Subcutaneous abdominal adipose tissue (tissue), 5 donors: ENCODE measurements around the gene C17orf58.
"Not testable (repeated sequence)": the region's sequence is repeated elsewhere in the genome, so short reads cannot be mapped to it uniquely, and the experiment has no call there.

Experiments used
- H3K27ac ChIP-seq: one replicate; pipeline ENCODE4 v1.7.0; 2013; ENCODE audit warnings: low read depth, mild to moderate bottlenecking, inconsistent platforms, low read length, moderate library complexity
- H3K27me3 ChIP-seq, 5 donors: one replicate each; pipeline ENCODE4 v1.7.0; 2013; ENCODE audit warnings: low read length in 5 of 5, inconsistent platforms in 1 of 5; ENCODE audit not compliant: control insufficient read depth in 5 of 5, insufficient read depth in 4 of 5
- H3K36me3 ChIP-seq, 5 donors: one replicate each; pipeline ENCODE4 v1.7.0; 2013; ENCODE audit warnings: low read length in 5 of 5; ENCODE audit not compliant: control insufficient read depth in 5 of 5, insufficient read depth in 5 of 5
- H3K4me1 ChIP-seq, 5 donors: one replicate each; pipeline ENCODE4 v1.7.0; 2013; ENCODE audit warnings: low read length in 5 of 5, mild to moderate bottlenecking in 3 of 5, moderate library complexity in 1 of 5; ENCODE audit not compliant: control insufficient read depth in 5 of 5, insufficient read depth in 5 of 5
- H3K4me3 ChIP-seq, 5 donors: one replicate each; pipeline ENCODE4 v1.7.0; 2013; ENCODE audit warnings: low read length in 5 of 5, low read depth in 1 of 5
- H3K9ac ChIP-seq, 5 donors: one replicate each; pipeline ENCODE4 v1.7.0; 2013; ENCODE audit warnings: low read length in 5 of 5, mild to moderate bottlenecking in 4 of 5, moderate library complexity in 3 of 5
- H3K9me3 ChIP-seq, 5 donors: one replicate each; pipeline ENCODE4 v1.7.0; 2013; ENCODE audit warnings: low read length in 5 of 5; ENCODE audit not compliant: control insufficient read depth in 5 of 5
- donor health status: healthy.
- donor health status: healthy.
- donor health status: healthy.
- donor health status: healthy.
- donor health status: healthy.

Gene C17orf58

DNA sequence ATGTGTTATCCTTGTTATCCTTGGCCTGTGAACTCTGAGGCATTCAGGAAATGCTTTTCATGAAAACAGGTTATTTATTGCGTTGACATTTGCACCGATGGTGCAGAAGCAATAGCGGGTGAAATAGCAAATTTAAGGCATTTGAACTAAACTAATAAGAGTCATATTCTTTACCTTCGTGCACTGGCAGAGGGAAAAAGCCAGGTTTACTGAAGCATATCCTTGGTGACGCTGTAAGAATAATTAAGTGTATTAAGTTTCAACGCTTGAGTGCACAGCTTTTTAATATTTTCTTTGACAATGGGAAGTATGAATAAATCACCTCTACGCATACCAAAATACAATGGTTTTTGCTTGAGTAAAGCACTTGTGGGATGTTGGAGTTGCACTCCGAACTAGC is 25.7 kb upstream of the C17orf58 start:
- Histone ChIP-seq H3K4me3 (no peak overlapping the region), H3K9me3 (no peaks in the 10 kb centered on the region), H3K27ac (no peak overlapping the region), H3K36me3 (no peaks in the 10 kb centered on the region), H3K9ac (no peak overlapping the region), H3K27me3 (no peaks in the 10 kb centered on the region), H3K4me1 (peaks cover 2 to 13% (median 7%) of the 10 kb centered on the region in 5 donors)

DNA sequence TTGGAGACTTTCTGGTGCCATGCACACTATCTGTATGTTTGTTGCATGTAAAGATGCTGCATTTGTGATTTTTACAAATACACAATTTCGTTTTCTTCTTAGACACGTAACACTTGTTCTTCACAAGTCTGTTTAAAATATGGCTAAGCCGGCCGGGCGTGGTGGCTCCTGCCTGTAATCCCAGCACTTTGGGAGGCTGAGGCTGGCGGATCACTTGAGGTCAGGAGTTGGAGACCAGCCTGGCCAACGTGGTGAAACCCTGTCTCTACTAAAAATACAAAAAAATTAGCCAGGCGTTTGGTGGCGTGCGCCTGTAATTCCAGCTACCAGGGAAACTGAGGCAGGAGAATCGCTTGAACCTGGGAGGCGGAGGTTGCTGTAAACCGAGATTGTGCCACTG is 24.5 kb upstream of the C17orf58 start:
- peak overlapping the region; percentile 84 for H3K27ac ChIP-seq
- H3K36me3 ChIP-seq, H3K9me3 ChIP-seq, H3K27me3 ChIP-seq: not testable (repeated sequence)
- H3K9ac ChIP-seq, result peak overlapping the region; percentile 73 to 92 (median 81)
- H3K4me3 ChIP-seq, result peak overlapping the region; percentile 63 to 85 (median 78)
- peaks cover 2 to 13% (median 7%) of the 10 kb centered on the region in 5 donors for H3K4me1 ChIP-seq

DNA sequence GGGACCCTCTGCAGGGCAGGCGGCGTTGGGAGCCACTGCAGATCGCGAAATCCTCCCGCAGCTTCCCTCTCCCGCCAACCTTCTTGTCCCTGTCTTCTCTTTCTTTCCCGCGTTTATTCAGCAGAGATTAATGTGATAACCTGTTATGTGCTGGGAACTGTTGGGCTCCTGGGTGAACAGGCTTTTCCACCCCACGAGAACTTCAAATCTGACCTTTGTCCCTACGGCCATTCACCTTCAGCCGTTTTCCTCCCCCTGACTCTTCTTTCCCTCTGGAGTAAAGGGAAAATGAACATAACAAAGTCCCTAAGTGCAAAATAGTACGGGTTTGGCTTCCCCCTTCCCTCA is 24.1 kb upstream of the C17orf58 start:
- Histone ChIP-seq H3K27ac (peak overlapping the region; percentile 84), H3K9ac (peak overlapping the region; percentile 73 to 92 (median 81)), H3K36me3 (no peaks in the 10 kb centered on the region), H3K4me3 (peak overlapping the region; percentile 63 to 85 (median 78)), H3K9me3 (no peaks in the 10 kb centered on the region), H3K27me3 (no peaks in the 10 kb centered on the region), H3K4me1 (peaks cover 2 to 13% (median 7%) of the 10 kb centered on the region in 5 donors)

DNA sequence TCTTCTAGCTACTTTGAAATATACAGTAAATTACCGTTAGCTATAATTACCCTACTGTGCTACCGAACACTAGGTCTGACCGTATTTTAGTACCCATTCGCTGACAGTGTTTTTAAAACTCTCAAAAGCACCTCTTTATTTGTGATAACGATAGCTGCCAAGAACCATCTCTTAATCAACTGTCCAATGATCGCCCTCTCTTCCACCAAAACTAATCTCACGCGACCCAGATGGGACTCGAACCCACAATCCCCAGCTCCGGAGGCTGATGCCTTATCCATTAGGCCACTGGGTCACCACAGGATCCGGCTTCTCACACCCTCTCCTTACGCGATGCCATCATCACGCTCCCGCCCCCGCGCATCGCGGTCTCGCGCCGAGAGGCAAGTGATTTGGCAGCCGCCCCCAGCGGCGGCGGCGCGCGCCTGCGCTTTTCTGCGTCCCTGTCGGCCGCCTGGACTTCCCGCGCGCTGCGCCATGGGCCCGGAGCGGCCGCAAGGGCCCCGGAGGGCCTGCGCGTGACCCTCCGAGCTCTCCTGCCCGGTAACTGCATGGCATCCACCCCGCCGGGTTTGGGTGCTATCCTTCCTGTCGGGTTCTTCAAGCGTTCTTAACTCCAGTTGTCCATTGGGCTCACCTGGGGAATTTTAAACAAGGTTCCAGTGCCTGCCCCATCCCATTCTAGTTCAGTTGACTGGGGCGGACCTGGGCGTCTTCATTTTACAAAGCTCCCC is 23.6 kb upstream of the C17orf58 start:
- H3K4me3 ChIP-seq, result peak overlapping the region; percentile 63 to 85 (median 78)
- H3K27me3 ChIP-seq, result no peaks in the 10 kb centered on the region
- no peaks in the 10 kb centered on the region for H3K36me3 ChIP-seq
- peak overlapping the region; percentile 73 to 92 (median 81) for H3K9ac ChIP-seq
- no peaks in the 10 kb centered on the region for H3K9me3 ChIP-seq
- H3K27ac ChIP-seq, result peak overlapping the region; percentile 84
- peaks cover 2 to 13% (median 7%) of the 10 kb centered on the region in 5 donors for H3K4me1 ChIP-seq

DNA sequence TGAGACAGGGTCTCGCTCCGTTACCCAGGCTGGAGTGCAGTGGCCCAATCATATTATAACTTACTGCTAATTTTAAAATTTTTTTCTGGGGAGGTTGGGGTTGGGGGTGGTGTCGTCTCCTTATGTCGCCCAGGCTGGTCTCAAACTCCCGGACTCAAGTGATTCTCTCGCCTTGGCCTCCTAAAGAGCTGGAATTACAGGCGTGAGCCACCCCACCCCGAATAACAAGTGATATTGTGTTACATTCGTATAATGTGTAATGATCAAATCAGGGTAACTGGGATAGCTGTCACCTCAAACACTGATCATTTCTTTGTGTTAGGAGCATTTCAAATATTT is 23.0 kb upstream of the C17orf58 start:
- no peaks in the 10 kb centered on the region for H3K27me3 ChIP-seq
- H3K9me3 ChIP-seq, result no peaks in the 10 kb centered on the region
- H3K36me3 ChIP-seq, result no peaks in the 10 kb centered on the region
- H3K4me1 ChIP-seq, result peaks cover 2 to 13% (median 7%) of the 10 kb centered on the region in 5 donors
- H3K9ac ChIP-seq, result no peak overlapping the region
- H3K27ac ChIP-seq, result no peak overlapping the region
- H3K4me3 ChIP-seq, result no peak overlapping the region

DNA sequence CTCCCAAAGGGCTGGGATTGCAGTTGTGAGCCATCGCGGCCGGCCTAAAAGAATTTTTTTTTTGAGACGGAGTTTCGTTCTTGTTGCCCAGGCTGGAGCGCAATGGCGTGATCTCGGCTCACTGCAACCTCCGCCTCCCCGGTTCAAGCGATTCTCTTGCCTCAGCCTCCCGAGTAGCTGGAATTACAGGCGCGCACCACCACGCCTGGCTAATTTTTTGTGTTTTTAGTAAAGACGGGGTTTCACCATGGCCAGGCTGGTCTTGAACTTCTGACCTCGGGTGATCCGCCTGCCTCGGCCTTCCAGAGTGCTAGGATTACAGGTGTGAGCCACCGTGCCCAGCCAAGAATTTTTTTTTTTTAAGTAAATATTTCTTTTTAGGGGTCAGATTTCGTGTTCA is 22.2 kb upstream of the C17orf58 start:
- H3K9me3 ChIP-seq, H3K9ac ChIP-seq, H3K27ac ChIP-seq, H3K4me3 ChIP-seq, H3K36me3 ChIP-seq, H3K27me3 ChIP-seq: not testable (repeated sequence)
- peaks cover 2 to 13% (median 7%) of the 10 kb centered on the region in 5 donors for H3K4me1 ChIP-seq

DNA sequence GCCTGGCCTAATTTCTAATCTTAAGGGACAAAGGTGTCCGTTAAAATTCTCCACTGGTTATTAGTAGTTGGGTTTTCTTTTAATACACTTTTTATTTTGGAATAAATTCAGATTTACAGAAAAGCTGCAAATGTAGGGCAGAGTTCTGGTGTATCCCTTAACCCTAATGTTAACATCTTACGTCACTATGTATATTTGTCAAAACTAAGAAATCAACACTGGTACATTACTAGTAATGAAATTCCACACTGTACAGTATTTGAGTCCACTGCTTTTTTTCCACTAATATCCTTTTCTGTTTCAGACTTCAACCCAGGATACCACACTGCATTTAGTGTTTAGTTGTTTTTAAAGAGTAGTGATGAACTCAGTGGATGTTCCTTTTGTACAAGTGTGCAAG is 20.6 kb upstream of the C17orf58 start:
- H3K9ac ChIP-seq, result no peak overlapping the region
- H3K36me3 ChIP-seq, result no peaks in the 10 kb centered on the region
- no peaks in the 10 kb centered on the region for H3K27me3 ChIP-seq
- no peaks in the 10 kb centered on the region for H3K9me3 ChIP-seq
- peaks cover 2 to 13% (median 7%) of the 10 kb centered on the region in 5 donors for H3K4me1 ChIP-seq
- no peak overlapping the region for H3K4me3 ChIP-seq
- no peak overlapping the region for H3K27ac ChIP-seq

DNA sequence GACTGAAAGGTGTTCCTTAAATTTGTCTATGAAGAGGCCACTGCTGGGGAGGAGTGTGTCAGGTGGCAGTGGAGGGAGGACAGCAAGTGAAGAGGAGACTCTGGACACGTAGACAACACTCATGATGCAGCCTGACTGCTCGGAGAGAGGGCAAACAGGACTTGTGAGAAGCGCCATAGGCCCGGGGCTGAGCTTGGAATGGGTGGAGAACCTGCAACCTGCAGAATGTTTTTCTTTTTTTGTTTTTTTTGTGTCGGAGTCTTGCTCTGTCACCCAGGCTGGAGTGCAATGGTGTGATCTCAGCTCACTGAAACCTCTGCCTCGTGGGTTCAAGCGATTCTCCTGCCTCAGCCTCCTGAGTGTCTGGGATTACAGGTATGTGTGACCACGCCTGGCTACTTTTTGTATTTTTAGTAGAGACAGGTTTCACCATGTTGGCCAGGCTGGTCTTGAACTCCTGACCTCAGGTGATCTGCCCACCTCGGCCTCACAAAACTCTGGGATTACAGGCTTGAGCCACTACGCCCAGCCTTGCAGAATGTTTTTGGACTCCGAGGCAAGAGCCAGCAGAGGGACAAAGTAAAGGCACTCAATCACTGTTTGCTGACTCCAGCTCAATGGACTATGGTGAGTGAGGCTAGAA is 18.9 kb upstream of the C17orf58 start:
- Histone ChIP-seq H3K9ac (no peak overlapping the region), H3K9me3 (no peaks in the 10 kb centered on the region), H3K27me3 (no peaks in the 10 kb centered on the region), H3K36me3 (no peaks in the 10 kb centered on the region), H3K4me3 (no peak overlapping the region), H3K4me1 (peaks cover 2 to 6% (median 5%) of the 10 kb centered on the region in 5 donors), H3K27ac (no peak overlapping the region)

DNA sequence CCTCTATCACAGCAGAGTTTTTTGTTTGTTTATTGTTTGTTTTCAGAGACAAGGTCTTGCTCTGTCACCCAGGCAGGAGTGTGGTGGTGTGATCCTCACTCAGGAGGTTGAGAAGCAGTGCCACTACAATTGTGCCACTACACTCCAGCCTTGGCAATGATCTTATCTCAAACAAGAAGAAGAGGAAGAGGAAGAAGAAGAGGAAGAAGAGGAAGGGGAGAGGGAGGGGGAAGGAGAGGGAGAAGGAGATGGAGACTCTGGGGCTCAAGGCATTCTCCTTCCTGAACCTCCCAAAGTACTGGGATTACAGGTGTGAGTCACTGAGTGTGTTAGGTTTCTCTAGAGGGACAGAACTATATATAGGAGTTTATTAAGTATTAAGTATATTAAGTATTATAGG is 17.1 kb upstream of the C17orf58 start:
- H3K36me3 ChIP-seq, result no peaks in the 10 kb centered on the region
- no peak overlapping the region for H3K4me3 ChIP-seq
- peaks cover 0 to 4% (median 4%) of the 10 kb centered on the region in 5 donors for H3K4me1 ChIP-seq
- H3K27me3 ChIP-seq, result no peaks in the 10 kb centered on the region
- no peak overlapping the region for H3K27ac ChIP-seq
- no peak overlapping the region for H3K9ac ChIP-seq
- no peaks in the 10 kb centered on the region for H3K9me3 ChIP-seq

DNA sequence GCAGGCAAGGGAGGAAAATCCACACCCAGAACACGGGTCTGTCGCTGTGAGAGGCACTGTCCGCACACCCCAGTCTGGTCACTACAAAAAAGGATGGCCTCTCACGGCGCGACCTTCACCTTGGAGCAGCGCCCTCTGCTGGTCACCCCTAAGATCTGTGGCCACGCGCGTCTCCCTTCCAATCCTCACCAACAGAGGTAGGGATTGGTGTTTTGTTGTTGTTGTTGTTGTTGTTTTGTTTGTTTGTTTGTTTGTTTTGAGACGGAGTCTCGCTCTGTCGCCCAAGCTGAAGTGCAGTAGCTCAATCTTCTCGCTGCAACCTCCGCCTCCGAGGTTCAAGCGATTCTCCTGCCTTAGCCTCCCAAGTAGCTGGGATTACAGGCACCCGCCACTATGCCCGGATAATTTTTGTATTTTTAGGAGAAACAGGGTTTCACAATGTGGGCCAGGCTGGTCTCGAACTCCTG is 15.0 kb upstream of the C17orf58 start:
- Histone ChIP-seq H3K4me3 (peak overlapping the region in 4 of 5 donors; percentile 32 to 59 (median 44)), H3K27ac (no peak overlapping the region), H3K27me3 (no peaks in the 10 kb centered on the region), H3K9me3 (no peaks in the 10 kb centered on the region), H3K4me1 (peaks cover 0 to 6% (median 4%) of the 10 kb centered on the region in 5 donors), H3K9ac (no peak overlapping the region), H3K36me3 (no peaks in the 10 kb centered on the region)
